GM18520 (cell line): ENCODE results near the gene TSPAN18.

Experiments used
- ATAC-seq: cut with Tn5 transposase; IDR thresholded peaks from one replicate; pipeline ENCODE4 v1.9.1; 2021; ENCODE audit not compliant: unreplicated experiment

The TSPAN18 gene

DNA sequence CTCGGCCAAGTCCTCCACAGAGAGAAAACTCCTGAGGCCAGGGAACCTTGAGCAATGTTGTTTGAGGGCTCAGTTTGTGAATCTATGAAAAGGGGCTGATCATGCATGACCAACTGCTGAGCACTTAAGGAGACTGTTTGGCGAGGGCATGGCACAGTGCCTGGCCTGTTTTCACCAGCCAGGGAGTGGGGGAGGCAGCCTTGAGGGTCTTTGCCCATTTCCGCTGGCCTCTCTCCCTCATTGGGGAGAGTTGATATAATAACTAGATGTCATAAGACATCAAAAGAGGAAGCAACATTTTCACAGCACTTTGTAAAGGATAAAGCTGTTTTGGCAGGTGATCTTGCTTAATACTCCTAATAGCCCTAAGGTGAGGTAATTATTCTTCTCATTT, 113.3 kb downstream of the TSPAN18 start:
- ATAC-seq = no peak

DNA sequence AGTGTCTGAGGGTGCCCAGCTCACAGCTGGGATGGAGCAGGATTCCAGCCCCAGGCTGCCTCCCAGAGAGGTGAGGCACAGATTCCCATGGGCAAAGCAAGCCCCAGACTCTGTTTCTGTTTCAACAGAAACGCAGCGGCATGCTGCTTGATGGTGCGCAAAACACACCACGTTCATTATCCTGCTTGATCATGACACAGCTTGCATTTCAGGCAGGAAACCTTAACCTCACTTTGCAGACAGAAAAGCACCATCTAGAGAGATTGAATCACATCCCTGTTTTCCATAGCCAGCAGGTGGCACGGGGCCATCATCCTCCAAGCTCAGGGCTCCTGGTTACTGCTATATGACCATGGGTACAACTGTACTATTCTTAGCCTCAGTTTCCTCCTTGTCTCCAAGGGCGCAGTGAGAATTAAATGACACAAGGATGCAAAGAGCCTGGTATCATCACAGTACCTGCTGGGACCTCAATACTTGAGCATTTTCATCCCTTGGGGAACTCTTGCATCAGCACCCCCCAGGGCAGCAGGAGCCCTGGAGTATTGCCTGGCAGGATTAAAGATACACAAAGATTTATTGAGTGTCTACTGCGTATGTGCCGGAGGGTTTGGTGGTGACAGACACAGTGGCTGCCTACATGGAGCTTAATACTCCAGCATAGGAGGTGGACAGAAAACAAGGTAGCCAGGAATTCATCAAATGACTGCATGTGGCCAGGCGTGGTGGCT, 113.9 kb downstream of the TSPAN18 start:
- ATAC-seq = no peak

DNA sequence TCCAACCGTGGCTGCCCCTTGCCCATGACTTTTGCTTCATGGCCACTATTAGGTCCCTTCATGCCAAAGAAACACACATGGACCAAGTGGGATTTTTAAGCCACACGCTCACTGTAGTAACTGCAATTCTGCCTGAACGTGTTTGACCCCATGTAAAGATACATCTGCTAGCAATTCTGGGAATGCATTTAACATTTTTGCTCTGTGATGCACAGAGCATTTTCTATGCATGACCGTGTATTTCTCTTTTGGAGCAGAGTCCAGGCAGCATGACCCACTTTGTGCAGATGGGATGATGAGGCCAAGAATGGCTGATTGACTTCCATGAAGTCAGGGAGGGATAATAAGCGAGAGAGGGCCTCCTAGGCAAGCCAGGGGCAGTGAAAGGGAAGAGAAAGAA, 115.5 kb downstream of the TSPAN18 start:
- ATAC-seq = no peak

- ATAC-seq = no peak
Observed at GRCh38 chr11:44846852-44847251, 120.1 kb downstream of the TSPAN18 start.

GRCh38 chr11:44847316-44847715, 120.6 kb downstream of the TSPAN18 start:
- ATAC-seq = no peak

DNA sequence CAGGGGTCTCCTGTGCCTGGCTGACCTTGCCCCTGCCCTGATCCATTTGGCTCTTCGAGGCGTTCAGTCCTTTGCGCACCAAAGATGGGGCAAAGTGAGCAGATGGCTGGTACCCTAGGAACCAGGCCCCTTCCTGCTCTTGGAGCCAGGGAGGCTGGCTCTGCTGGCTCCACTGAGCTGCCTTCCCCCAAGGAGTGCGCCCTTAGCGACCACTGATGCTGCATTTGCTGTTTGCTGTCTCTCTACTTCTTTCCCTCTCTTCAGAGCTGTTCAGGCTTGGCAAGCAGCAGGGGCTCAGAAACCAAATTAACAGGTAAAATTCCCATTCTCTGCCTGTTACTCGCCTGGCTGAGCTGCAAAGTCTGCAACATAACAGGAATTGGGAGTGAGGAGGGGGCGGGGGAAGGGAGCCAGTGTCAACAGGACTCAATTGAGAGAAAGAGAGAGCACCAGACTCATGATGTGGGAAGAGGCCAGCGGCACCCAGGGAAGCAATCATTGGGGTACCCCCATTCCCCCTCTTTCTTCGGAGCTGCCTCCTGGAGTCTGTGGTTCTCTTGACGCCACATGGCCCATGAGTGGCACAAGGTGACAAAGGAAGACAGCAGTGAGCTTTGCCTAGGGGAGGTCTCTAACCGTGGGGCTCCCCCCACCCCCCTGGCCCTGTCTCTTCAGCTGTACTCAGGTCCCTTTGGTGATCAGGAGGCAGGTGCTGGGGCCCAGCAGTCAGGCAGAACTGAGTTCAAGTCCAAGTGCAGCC, 121.6 kb downstream of the TSPAN18 start:
- ATAC-seq = no peak

DNA sequence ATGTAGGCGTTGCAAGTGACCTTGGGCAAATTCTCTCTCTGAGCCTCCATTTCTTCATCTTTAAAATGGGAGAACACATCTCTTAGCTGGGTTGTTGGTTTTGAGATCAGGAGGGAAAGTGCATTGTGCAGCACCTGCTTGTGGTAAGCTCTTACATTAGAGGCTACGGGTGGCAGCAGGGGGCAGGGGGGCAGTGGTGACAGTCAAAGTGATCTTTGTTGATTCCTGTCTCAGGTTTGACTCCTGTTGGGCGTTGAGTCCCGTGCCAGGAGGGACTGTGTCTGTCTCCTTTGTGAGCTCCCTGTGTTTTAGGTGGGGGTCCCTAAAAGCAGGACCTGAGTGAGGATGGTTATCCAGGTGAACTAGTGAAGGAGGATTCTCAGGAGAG, 122.2 kb downstream of the TSPAN18 start:
- no peak for ATAC-seq

GRCh38 chr11:44849424-44849823, 122.7 kb downstream of the TSPAN18 start:
- no peak for ATAC-seq

GRCh38 chr11:44849922-44850321, 123.2 kb downstream of the TSPAN18 start:
- ATAC-seq = no peak

DNA sequence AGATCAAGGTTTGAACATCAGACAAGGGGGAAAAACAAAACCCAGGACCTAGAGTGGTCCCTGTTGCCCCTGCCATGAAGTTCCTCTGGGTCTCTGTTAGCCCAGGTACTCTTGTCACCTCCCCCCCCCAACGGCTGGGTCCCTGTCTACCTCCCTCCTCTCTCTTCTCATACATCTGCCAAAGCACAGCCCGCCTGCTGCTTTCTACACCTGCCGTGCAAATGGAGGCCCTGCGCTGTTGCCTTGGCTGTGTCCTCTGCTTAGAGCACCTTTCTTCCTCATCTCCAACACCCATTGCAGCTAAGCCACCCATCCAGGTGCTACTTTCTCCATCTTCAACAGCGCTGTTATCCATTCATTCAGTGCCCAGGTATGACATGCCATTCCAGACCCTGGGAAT, 124.7 kb downstream of the TSPAN18 start:
- ATAC-seq = no peak

DNA sequence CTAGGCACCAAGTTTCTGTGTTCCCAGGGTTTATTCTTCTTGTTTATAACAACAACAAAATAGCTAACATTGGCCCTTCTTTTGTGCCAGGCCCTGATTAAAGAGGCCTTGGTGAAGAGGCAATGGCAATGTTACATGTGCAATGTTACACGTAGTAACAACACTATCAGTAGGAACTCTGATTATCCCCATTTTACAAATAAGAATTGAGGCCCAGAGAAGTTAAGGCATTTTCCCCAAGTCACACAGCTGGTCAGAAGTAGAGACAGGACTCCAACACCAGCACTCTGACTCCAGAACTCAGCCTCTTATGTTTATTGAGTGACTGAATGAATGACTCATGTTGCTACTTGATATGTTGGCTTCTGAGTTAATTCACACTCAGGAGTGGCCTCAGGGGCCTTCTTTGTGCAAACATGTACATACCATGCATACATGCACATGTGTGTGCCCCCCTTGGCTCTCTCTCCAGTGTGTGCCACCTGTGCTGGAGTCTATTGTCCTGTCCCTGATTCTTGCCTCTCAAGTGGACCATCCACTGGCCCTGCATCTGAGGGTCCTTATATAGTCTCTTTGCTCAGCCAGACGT, 125.5 kb downstream of the TSPAN18 start:
- ATAC-seq = no peak

DNA sequence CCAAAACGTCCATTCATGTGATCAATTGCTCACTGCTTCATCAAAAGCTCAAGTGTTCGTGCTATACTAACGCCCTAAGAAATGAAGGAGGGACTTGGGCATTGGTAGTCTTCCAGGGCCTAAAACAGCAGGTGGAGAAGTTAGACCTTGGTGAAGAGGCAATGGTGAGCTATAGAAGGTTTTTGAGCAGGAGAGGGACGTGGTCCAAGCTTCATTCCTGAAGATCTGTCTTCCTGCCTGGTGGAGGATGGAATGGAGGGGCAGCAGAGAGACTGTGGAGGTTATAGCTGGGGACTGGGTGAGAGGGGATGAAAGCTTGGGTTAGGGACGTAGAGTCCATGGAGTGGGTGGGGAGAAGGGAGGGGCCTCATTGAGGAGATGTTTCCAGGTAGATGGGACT, 126.2 kb downstream of the TSPAN18 start:
- no peak for ATAC-seq

DNA sequence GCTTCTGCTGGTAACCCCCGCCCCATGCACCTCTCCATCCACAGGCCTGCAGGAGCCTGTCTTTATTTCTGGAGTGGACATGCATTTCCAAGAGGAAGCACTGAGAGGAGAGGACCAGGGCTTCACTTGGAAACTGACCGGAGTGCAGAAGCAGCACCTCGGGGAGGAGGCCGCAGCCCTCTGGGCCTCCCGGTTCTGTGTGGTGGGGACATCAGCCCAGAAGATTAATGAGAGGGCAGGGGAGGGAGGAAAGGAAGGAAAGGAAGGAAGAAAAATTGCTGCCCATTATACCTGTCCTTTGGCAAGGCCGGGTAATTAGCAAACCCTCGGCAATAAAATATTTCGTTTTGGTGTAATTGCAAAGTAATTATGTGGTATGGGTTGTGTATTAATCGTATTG, 126.9 kb downstream of the TSPAN18 start:
- ATAC-seq = no peak

DNA sequence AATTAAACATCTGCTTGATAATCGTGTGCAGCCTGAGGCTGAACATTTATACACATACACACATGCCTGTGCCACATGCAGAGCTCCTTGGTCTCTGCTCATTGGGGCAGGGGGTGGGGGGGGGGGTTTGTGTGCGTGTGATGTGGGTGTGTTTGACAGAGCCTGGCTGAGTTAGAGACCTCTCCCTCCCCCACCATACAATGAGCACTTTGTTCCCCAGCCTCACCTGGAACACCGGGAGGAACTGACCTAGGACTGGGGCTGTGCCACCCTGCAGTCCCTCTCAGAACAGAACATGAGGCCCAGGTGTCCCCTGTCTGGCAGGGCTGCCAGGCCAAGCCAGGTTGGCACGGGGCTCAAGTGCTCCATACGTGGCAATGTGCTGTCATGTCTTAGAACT, 127.3 kb downstream of the TSPAN18 start:
- ATAC-seq = no peak

DNA sequence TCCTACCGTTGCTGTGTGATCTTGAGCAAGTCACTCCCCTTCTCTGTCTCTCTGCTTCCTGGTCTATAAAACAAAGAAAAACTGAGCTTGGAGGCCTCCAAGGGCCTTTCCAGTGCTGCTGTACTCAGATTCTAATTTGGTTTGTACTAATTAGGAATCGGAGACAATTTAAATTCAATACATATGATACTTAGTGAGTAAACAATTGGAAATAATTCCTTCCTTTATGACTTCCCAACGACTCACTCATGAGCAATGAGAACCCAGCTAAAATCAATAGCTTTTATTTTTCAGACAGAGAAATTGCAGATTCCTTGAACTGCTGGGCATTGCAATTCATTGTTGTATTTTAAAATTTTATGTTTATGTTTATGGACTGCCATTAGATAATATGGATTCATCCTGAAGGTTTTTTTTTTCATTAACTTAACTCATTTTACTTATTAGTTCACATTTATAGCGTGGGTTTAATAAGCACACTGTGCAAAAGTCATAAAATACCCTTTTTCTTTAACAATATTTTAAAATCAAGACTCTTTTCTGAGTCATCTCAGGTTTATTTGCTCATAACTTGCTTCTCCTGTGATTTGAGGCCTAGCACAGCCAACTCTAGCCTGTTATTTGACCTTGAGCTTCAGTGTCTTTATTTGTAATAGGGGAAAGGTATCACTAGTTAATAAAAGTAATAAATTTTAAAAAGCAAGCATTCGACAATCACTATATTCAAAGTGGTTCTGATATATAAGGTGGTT, 128.2 kb downstream of the TSPAN18 start:
- no peak for ATAC-seq

DNA sequence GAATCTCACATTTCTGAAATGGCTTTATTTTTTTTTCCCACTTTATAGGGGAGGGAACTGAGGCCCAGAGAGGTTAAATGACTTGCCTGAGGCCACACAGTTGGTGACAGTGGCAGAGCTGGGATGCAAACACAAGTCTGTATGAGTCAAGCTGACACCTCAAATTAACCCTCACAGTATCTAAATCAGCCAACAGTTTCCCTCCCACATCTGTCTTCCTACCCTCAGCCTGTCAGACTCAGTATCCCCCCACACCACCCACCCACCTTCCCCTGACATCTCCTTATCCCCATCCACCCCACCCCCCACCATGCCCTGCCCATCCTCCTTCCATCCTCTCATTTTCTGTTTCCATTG, 128.7 kb downstream of the TSPAN18 start:
- no peak for ATAC-seq

GRCh38 chr11:44857490-44858090, 130.8 kb downstream of the TSPAN18 start:
- ATAC-seq = no peak

GRCh38 chr11:44858796-44859527, 132.2 kb downstream of the TSPAN18 start:
- ATAC-seq = no peak

DNA sequence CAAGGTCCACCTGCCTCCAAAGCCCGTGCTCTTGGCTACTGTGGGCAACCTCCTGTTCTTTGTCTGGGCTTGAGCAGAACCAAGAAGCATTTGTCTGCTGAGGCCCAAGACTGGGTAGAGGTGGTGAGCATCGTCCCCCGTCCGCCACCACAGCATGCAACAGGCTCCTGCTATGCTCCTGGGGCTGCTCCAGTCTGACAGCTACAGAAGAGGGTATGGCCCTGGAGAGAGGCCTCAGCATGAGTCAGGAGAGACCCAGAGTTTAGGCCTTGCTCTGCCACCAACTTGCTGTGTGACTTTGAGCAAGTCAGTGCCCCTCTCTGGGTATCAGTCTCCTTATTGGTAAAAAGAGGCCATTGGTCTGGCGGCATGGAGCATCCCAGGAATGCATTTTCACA, 132.8 kb downstream of the TSPAN18 start:
- no peak for ATAC-seq

GRCh38 chr11:44860346-44860745, 133.6 kb downstream of the TSPAN18 start:
- no peak for ATAC-seq
